Suppressor macrophage (primary cell): ENCODE measurements around the gene AFF3.

ENCODE experiments used
- DNase-seq, 4 experiments: peaks; one replicate each; pipeline ENCODE4 v3.0.0-alpha.2; 2020 to 2022

The AFF3 gene

GRCh38 chr2:99623035-99623434 is 519.4 kb downstream of the AFF3 start:
- DNase-seq, result no peak

GRCh38 chr2:99622534-99622933 is 519.9 kb downstream of the AFF3 start:
- no peak for DNase-seq

- no peak for DNase-seq
These were observed 520.6 kb downstream of the AFF3 start for GRCh38 chr2:99621774-99622173.

- no peak for DNase-seq
These were observed 521.3 kb downstream of the AFF3 start for GRCh38 chr2:99621106-99621505.

GRCh38 chr2:99619151-99619550 is 523.2 kb downstream of the AFF3 start:
- no peak for DNase-seq

GRCh38 chr2:99618579-99619097 is 523.8 kb downstream of the AFF3 start:
- peak in 1 of 4 experiments; percentile 19 for DNase-seq

- DNase-seq, result no peak
These were observed 524.6 kb downstream of the AFF3 start for GRCh38 chr2:99617811-99618210.

GRCh38 chr2:99615247-99615771 is 527.1 kb downstream of the AFF3 start:
- no peak for DNase-seq

GRCh38 chr2:99613980-99614379 is 528.4 kb downstream of the AFF3 start:
- no peak for DNase-seq

GRCh38 chr2:99611786-99612185 is 530.6 kb downstream of the AFF3 start:
- DNase-seq, result no peak

- DNase-seq, result no peak
These were observed 531.4 kb downstream of the AFF3 start for GRCh38 chr2:99611034-99611433.

GRCh38 chr2:99609851-99610381 is 532.5 kb downstream of the AFF3 start:
- DNase-seq, result no peak

- DNase-seq, result no peak
These were observed 533.5 kb downstream of the AFF3 start for GRCh38 chr2:99608861-99609260.

- no peak for DNase-seq
These were observed 534.4 kb downstream of the AFF3 start for GRCh38 chr2:99607861-99608491.

GRCh38 chr2:99607454-99607853 is 534.9 kb downstream of the AFF3 start:
- DNase-seq, result no peak

GRCh38 chr2:99605036-99605435 is 537.4 kb downstream of the AFF3 start:
- no peak for DNase-seq

- no peak for DNase-seq
These were observed 539.9 kb downstream of the AFF3 start for GRCh38 chr2:99602476-99602875.

- DNase-seq, result no peak
These were observed 541.3 kb downstream of the AFF3 start for GRCh38 chr2:99600981-99601651.

GRCh38 chr2:99598441-99598840 is 543.9 kb downstream of the AFF3 start:
- DNase-seq, result no peak

GRCh38 chr2:99597616-99598015 is 544.8 kb downstream of the AFF3 start:
- DNase-seq, result no peak

GRCh38 chr2:99595373-99595772 is 547.0 kb downstream of the AFF3 start:
- no peak for DNase-seq

GRCh38 chr2:99593692-99594427 is 548.5 kb downstream of the AFF3 start:
- no peak for DNase-seq

- no peak for DNase-seq
These were observed 565.6 kb downstream of the AFF3 start for GRCh38 chr2:99576775-99577174.
